Vagina (tissue), 2 donors: Measurements from ENCODE around the gene SPRED1. TPM values are rescaled to one million over a fixed set of nuclear protein-coding genes. Genes with fewer than 3 reads are reported as not detected.

Experiments used
- DNase-seq, 2 donors: peaks; one replicate each; pipeline ENCODE4 v3.0.0-alpha.2; 2017; ENCODE audit errors: extremely low spot score in 2 of 2
- H3K27ac ChIP-seq: fragments of 200-600 bp; sonication (generic); one replicate; pipeline ENCODE4 v1.5.1; 2019
- H3K27me3 ChIP-seq: fragments of 200-600 bp; sonication (generic); one replicate; pipeline ENCODE4 v1.5.1; 2019
- H3K36me3 ChIP-seq, 2 donors: fragments of 200-600 bp; sonication (generic); one replicate each; pipeline ENCODE4 v1.5.1; 2017 to 2019
- H3K4me1 ChIP-seq: fragments of 200-600 bp; sonication (generic); one replicate; pipeline ENCODE4 v1.5.1; 2019
- H3K4me3 ChIP-seq, 2 donors: fragments of 200-600 bp; sonication (generic); 1 replicate in 1 of 2; 2 replicates in 1 of 2; pipeline ENCODE4 v1.5.1; 2016 to 2019
- H3K9me3 ChIP-seq: fragments of 200-600 bp; sonication (generic); one replicate; pipeline ENCODE4 v1.5.1; 2019
- CTCF ChIP-seq, 3 experiments: fragments of 450-650 bp in 2 of 3; fragments of 200-600 bp in 1 of 3; sonication (generic) in 1 of 3; IDR thresholded peaks; one replicate each; pipeline ENCODE4 v1.5.1; 2017 to 2019; ENCODE audit warnings: antibody characterized with exemption in 3 of 3, mild to moderate bottlenecking in 2 of 3, moderate library complexity in 2 of 3
- POLR2A ChIP-seq, 2 donors: fragments of 450-650 bp; IDR thresholded peaks; one replicate each; pipeline ENCODE4 v1.6.1; 2017; ENCODE audit warnings: antibody characterized with exemption in 2 of 2, mild to moderate bottlenecking in 2 of 2, moderate library complexity in 2 of 2
- POLR2AphosphoS5 ChIP-seq, 2 donors: sonication (generic); formaldehyde crosslinking; IDR thresholded peaks; one replicate each; pipeline ENCODE4 v1.9.0; 2017; ENCODE audit warnings: antibody characterized with exemption in 2 of 2, mild to moderate bottlenecking in 2 of 2, low read depth in 1 of 2; ENCODE audit not compliant: insufficient read depth in 1 of 2
- intact Hi-C: fragments of 100-400 bp; cut with DNase I; formaldehyde crosslinking; loops from one replicate; pipeline ENCODE4 v1.15.1; 2023
- total RNA-seq: library from RNA; depleted of rRNA; stranded (reverse); fragments of >200 nt; gene quantifications from one replicate; pipeline ENCODE4 v1.2.3, GENCODE V29; 2016

SPRED1 gene
- total RNA-seq = 16.7 TPM

- H3K4me1 ChIP-seq = peaks cover 36% of the 10 kb centered on the region
- H3K4me3 ChIP-seq = peak within 1 kb of the TSS; percentile 83 to 91
- H3K36me3 ChIP-seq = no peaks in the 10 kb centered on the region
- no peak for TF ChIP-seq POLR2A (IDR thresholded peaks at IDR 0.05)
- TF ChIP-seq POLR2AphosphoS5 (IDR thresholded peaks at IDR 0.05; ENCODE audit: insufficient read depth in 1 of 2, low read depth in 1 of 2) = no peak
- TF ChIP-seq CTCF (IDR thresholded peaks at IDR 0.05) = no peak
- no peak for DNase-seq
- intact Hi-C loops = loop anchor here (2.0 kb wide), 1 partner anchor 122 kb away; no protein-coding TSS in a partner anchor
- no peaks in the 10 kb centered on the region for H3K9me3 ChIP-seq
- peak within 1 kb of the TSS; percentile 99 for H3K27ac ChIP-seq
- no peaks in the 10 kb centered on the region for H3K27me3 ChIP-seq
Measured at GRCh38 chr15:38252481-38253350, at the start of gene SPRED1. Gene SPRED1 (plus strand): TSS chr15:38252836. CDS start chr15:38253186, 350 bp downstream.

- H3K4me1 ChIP-seq = peaks cover 18% of the 10 kb centered on the region
- no peak for DNase-seq
- intact Hi-C loops = no loop called here
- H3K27me3 ChIP-seq = no peaks in the 10 kb centered on the region
- H3K9me3 ChIP-seq = no peaks in the 10 kb centered on the region
- no peak overlapping the region for H3K4me3 ChIP-seq
- TF ChIP-seq CTCF (IDR thresholded peaks at IDR 0.05) (no peak), POLR2A (IDR thresholded peaks at IDR 0.05) (no peak), POLR2AphosphoS5 (IDR thresholded peaks at IDR 0.05; ENCODE audit: insufficient read depth in 1 of 2, low read depth in 1 of 2) (no peak)
- no peaks in the 10 kb centered on the region for H3K36me3 ChIP-seq
- H3K27ac ChIP-seq = no peak overlapping the region
Measured at GRCh38 chr15:38205526-38206272, 46.9 kb upstream of the SPRED1 start.

- H3K4me1 ChIP-seq = peaks cover 18% of the 10 kb centered on the region
- no peak for DNase-seq
- H3K27me3 ChIP-seq = no peaks in the 10 kb centered on the region
- intact Hi-C loops = no loop called here
- H3K36me3 ChIP-seq = no peaks in the 10 kb centered on the region
- TF ChIP-seq CTCF (IDR thresholded peaks at IDR 0.05) = no peak
- TF ChIP-seq POLR2A (IDR thresholded peaks at IDR 0.05) = no peak
- no peak for TF ChIP-seq POLR2AphosphoS5 (IDR thresholded peaks at IDR 0.05; ENCODE audit: insufficient read depth in 1 of 2, low read depth in 1 of 2)
- no peak overlapping the region for H3K27ac ChIP-seq
- no peaks in the 10 kb centered on the region for H3K9me3 ChIP-seq
- H3K4me3 ChIP-seq = no peak overlapping the region
Measured at GRCh38 chr15:38207621-38208020, 45.0 kb upstream of the SPRED1 start.

- TF ChIP-seq POLR2AphosphoS5 (IDR thresholded peaks at IDR 0.05; ENCODE audit: insufficient read depth in 1 of 2, low read depth in 1 of 2) (no peak), CTCF (IDR thresholded peaks at IDR 0.05) (no peak), POLR2A (IDR thresholded peaks at IDR 0.05) (no peak)
Measured at GRCh38 chr15:38208206-38208605, 44.4 kb upstream of the SPRED1 start.

More at GRCh38 chr15:38208206-38208605, 44.4 kb upstream of the SPRED1 start:
- Histone ChIP-seq H3K9me3 (no peaks in the 10 kb centered on the region), H3K36me3 (no peaks in the 10 kb centered on the region), H3K27ac (no peak overlapping the region), H3K4me3 (no peak overlapping the region), H3K27me3 (no peaks in the 10 kb centered on the region), H3K4me1 (peaks cover 18% of the 10 kb centered on the region)
- no peak for DNase-seq
- intact Hi-C loops = no loop called here
